ENCODE measurements around the gene PARG. TPM values are rescaled to one million over a fixed set of nuclear protein-coding genes. Genes with fewer than 3 reads are reported as not detected.

Gene PARG
- total RNA-seq, result 32.9 and 39.4 TPM in 2 replicates

DNA sequence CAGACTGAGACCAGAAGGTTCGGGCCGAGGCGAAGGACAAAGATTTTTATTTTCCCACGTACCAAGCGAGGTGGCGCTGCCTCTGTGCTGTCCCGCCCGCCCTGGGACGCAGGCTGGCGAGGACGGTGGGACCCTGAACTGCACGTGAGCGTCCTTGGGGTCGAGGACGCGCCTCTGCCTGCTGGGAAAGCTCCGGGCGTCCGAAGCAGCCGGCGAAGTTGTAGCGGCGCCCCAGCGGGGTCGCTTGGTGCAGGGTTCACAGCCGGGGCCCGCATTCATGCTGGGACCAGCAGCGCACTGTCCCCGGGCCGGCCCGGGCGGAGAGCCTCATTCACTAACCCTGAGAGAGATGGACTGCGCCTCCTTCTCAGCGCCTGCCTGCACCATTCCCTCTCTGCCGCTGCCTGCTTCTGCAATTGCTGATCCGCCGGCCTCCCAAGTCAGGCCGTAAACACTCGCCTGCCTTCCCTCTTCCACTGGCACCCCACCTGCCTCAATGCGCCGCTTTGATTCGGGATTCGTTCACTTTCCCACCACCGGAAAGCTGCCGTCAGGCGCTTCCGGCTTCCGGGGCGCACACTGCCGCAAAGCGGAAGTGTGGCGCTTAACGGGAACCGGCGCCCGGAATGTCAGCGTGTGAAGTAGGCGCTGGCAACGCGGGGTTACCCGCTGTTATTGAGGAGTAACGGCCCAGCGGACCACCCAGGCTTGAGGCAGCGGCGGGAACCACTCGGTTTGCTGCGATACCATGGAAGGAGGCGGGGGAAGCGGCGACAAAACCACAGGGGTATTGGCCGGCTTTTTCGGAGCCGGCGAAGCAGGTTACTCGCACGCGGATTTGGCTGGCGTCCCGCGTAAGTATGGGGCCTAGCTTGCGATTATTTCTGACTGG is at the start of gene PARG, which contains the start of gene TIMM23B:
Gene PARG (minus strand): TSS at position 581 of the 892 bp plus-strand sequence. CDS start 302 bp downstream, at position 279.
Gene TIMM23B (plus strand): TSS at position 607 of the 892 bp plus-strand sequence. CDS start 142 bp downstream, at position 749.

GRCh38 chr10:49988376-49988775 is 46.5 kb upstream of the PARG start, which contains the start of gene AGAP6:
AGAP6 (plus strand) TSS chr10:49988406; CDS start chr10:49988716, 310 bp downstream.

Other genes starting within 250 kb of the PARG start
- 0.19 and 0.99 TPM in 2 replicates for gene OGDHL, start 179.7 kb downstream of the PARG start, total RNA-seq
- 12.0 and 18.1 TPM in 2 replicates for gene TIMM23B, start within 50 bp of the PARG start, total RNA-seq
- 1.7 and 3.6 TPM in 2 replicates for gene AGAP6, start 46.4 kb upstream of the PARG start, total RNA-seq
- gene WASHC2A, start 125.9 kb upstream of the PARG start, total RNA-seq, result 41.8 and 42.4 TPM in 2 replicates